Kidney (tissue), 14 donors: Measurements from ENCODE around the gene COL15A1. TPM values are rescaled to one million over a fixed set of nuclear protein-coding genes. Genes with fewer than 3 reads are reported as not detected.

ENCODE experiments used
- DNase-seq, 5 donors: peaks; one replicate each; pipeline ENCODE4 v3.0.0-alpha.2; 2013 to 2020
- FAIRE-seq: peaks from 2 replicates; lab custom pipeline; 2012; peaks lifted over from hg19 to GRCh38; lab: Jason Lieb, UNC
- H3K27ac ChIP-seq, 2 donors: one replicate each; pipeline ENCODE4 v1.7.0; 2013; ENCODE audit warnings: low read depth in 2 of 2, low read length in 2 of 2, inconsistent platforms in 1 of 2
- H3K27me3 ChIP-seq: one replicate; pipeline ENCODE4 v1.7.1; 2013; ENCODE audit warnings: low read length, inconsistent platforms; ENCODE audit not compliant: control insufficient read depth, insufficient read depth
- H3K36me3 ChIP-seq, 3 donors: one replicate each; pipeline versions ENCODE4 v1.7.0 to v1.7.1; 2013; ENCODE audit warnings: low read length in 3 of 3, control low read depth in 1 of 3, inconsistent platforms in 1 of 3; ENCODE audit not compliant: insufficient read depth in 3 of 3, control insufficient read depth in 2 of 3
- H3K4me1 ChIP-seq, 3 donors: one replicate each; pipeline versions ENCODE4 v1.7.0 to v1.7.1; 2013; ENCODE audit warnings: low read length in 3 of 3, inconsistent platforms in 1 of 3, low read depth in 1 of 3; ENCODE audit not compliant: control insufficient read depth in 2 of 3, insufficient read depth in 2 of 3
- H3K4me3 ChIP-seq, 3 donors: one replicate each; pipeline versions ENCODE4 v1.7.0 to v1.8.1; 2013; ENCODE audit warnings: low read length in 3 of 3, control low read depth in 1 of 3, inconsistent platforms in 1 of 3
- H3K9ac ChIP-seq, 3 donors: one replicate each; pipeline versions ENCODE4 v1.7.0 to v1.7.1; 2013; ENCODE audit warnings: low read length in 3 of 3, control low read depth in 1 of 3, inconsistent platforms in 1 of 3
- H3K9me3 ChIP-seq, 3 donors: one replicate each; pipeline versions ENCODE4 v1.7.0 to v1.7.1; 2013; ENCODE audit warnings: low read length in 3 of 3, control low read depth in 1 of 3, inconsistent platforms in 1 of 3; ENCODE audit not compliant: control insufficient read depth in 2 of 3, insufficient read depth in 1 of 3
- intact Hi-C: fragments of 100-400 bp; cut with DNase I; formaldehyde crosslinking; loops from one replicate; pipeline ENCODE4 v1.11.1; 2022
- polyA plus RNA-seq: library from polyadenylated mRNA; stranded (reverse); fragments of 350-450 nt; fragmentation: Illumina TruSeq; extraction: RNeasy Lipid Tissue Mini Kit (QIAGEN cat#74804); gene quantifications from one replicate; pipeline ENCODE4 v1.2.3, GENCODE V29; 2014; ENCODE audit warnings: low read depth, low replicate concordance; ENCODE audit not compliant: insufficient read depth
- total RNA-seq: library from RNA; stranded (reverse); fragmentation: NEBNext Ultra II Directional; extraction: Animal tissue kit (Norgen Biotek cat#: 25700); gene quantifications from one replicate; pipeline ENCODE4 v1.2.1, GENCODE V29; 2021
- TF ChIP-seq, protein P1 (sequence below): IDR thresholded peaks from 3 replicates; pipeline ENCODE4 v1.5.1; 2012; ENCODE audit warnings: mild to moderate bottlenecking, moderate library complexity, borderline replicate concordance; ENCODE audit not compliant: insufficient read depth; ENCODE audit errors: extremely low read depth
- donor health status: control.
- donor health status: control.
- donor health status: control.
- donor health status: control.
- donor health status: control.
- donor health status: DM: yes; HTN: yes; CAD: no.
- donor health status: Normal renal cell carcinoma (clear cell type).

The COL15A1 gene
- total and polyA plus RNA-seq, 2 donors from 2014 or later = 4.7 to 42.0 TPM

DNA sequence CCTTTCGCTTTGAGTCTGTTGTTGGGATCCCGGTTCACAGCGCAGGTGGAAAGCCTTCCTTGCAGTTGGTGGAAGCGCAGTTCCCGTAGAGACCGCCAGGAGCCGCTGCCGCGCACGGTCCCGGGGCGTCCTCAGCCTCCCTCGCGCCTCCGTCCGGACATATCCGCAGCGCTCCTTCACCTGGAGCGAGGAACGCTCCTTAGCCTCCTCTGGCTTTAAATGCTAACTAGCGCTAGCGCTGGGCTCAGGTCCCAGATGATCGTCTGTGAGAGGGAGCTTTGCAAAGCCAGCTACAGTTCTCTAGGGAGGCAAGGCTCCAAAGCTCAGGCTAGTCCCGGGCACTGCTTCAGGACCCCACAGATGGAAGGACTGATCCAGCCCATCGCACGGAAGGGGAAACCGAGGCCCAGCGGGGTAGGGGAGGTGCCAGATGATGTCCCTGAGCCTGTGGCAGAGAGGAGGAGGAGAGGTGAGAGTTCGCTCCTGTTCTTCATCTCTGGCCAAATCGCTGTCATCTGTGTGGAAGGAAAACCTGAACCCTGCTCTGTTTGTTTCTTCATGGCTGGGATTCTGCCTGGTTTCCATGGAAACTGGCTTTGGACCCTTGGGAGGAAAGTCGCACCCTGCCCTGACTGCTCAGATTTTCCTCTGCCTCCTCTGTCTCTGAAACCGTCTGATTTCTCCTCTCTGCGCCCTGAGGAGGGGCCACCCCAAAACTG is 31.4 kb downstream of the COL15A1 start:
- intact Hi-C loops = no loop called here
- FAIRE-seq = no peak
- no peaks in the 10 kb centered on the region for H3K36me3 ChIP-seq
- peak overlapping the region in 2 of 3 donors; percentile 26 to 44 for H3K4me3 ChIP-seq
- H3K9ac ChIP-seq = peak overlapping the region in 1 of 3 donors; percentile 35
- no peaks in the 10 kb centered on the region for H3K9me3 ChIP-seq
- no peaks in the 10 kb centered on the region for H3K27me3 ChIP-seq
- peak; percentile 85 to 92 (median 89) for DNase-seq
- H3K4me1 ChIP-seq = peaks cover 0 to 5% (median 0%) of the 10 kb centered on the region in 3 donors
- no peak overlapping the region for H3K27ac ChIP-seq
- TF ChIP-seq, protein P1, sequence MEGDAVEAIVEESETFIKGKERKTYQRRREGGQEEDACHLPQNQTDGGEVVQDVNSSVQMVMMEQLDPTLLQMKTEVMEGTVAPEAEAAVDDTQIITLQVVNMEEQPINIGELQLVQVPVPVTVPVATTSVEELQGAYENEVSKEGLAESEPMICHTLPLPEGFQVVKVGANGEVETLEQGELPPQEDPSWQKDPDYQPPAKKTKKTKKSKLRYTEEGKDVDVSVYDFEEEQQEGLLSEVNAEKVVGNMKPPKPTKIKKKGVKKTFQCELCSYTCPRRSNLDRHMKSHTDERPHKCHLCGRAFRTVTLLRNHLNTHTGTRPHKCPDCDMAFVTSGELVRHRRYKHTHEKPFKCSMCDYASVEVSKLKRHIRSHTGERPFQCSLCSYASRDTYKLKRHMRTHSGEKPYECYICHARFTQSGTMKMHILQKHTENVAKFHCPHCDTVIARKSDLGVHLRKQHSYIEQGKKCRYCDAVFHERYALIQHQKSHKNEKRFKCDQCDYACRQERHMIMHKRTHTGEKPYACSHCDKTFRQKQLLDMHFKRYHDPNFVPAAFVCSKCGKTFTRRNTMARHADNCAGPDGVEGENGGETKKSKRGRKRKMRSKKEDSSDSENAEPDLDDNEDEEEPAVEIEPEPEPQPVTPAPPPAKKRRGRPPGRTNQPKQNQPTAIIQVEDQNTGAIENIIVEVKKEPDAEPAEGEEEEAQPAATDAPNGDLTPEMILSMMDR = peak; percentile 95

DNA sequence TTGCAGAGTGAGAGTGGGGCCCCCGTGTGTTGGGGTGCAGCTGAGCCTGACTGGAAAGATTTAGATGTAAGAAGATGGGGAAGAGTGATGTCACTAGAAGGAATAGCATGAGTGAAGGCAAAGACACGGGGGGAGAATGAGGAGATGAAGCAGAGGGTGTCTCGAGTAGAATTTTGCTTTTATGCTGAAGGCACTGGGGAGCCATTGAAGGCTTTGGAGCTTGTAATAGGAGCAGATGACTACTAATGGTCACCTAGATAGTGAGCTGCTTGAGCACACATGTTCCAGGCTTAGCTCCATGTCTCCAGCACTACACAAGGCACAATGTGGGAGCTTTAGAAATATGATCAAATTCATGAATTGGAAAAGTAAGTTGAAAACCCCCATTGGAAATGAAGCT is 32.1 kb downstream of the COL15A1 start:
- DNase-seq (no peak), FAIRE-seq (no peak)
- Histone ChIP-seq H3K27me3 (no peaks in the 10 kb centered on the region), H3K27ac (no peak overlapping the region), H3K9me3 (no peaks in the 10 kb centered on the region), H3K4me3 (no peak overlapping the region), H3K9ac (no peak overlapping the region), H3K36me3 (no peaks in the 10 kb centered on the region), H3K4me1 (peaks cover 0 to 5% (median 0%) of the 10 kb centered on the region in 3 donors)
- intact Hi-C loops = no loop called here
- TF ChIP-seq, protein P1 = no peak

DNA sequence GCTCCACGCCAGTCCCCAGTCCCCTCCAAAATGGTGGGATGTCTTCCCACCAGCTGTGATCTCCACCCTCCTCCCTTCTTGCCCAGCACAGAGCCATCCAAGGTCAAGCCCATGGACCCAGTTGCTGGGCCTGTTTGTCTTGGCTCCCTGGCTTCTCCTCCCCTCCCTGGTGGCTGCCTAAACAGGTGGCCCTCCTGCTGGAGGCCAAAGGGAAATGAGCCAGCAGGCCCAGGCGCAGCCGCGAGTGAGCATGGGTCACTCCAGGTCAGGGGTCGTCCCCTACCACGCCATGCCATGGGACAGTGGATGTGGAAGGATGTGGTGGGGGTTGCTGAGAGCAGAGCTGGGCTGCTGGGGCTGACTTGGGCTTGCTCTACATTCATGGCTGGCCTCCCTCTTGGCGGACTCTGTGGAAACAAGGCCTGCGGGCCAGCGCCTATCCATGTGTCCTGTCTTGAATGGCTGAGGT is 33.6 kb downstream of the COL15A1 start:
- Histone ChIP-seq H3K4me3 (no peak overlapping the region), H3K27ac (no peak overlapping the region), H3K9me3 (no peaks in the 10 kb centered on the region), H3K9ac (no peak overlapping the region), H3K27me3 (no peaks in the 10 kb centered on the region), H3K4me1 (peaks cover 0 to 5% (median 0%) of the 10 kb centered on the region in 3 donors), H3K36me3 (no peaks in the 10 kb centered on the region)
- DNase-seq (no peak), FAIRE-seq (no peak)
- TF ChIP-seq, protein P1 = no peak
- intact Hi-C loops = no loop called here
